ENCODE results near the gene PPP1R10. TPM values are rescaled to one million over a fixed set of nuclear protein-coding genes. Genes with fewer than 3 reads are reported as not detected.

Gene PPP1R10
- polyA plus RNA-seq, 4 donors = 38.1 to 65.7 (median 57.1) TPM

GRCh38 chr6:30625511-30625910 lies 8.5 kb upstream of the PPP1R10 start:
- no peak for DNase-seq (ENCODE audit: low read depth in 4 of 4, low spot score in 3 of 4)

- DNase-seq (ENCODE audit: low read depth in 4 of 4, low spot score in 3 of 4) = no peak
Measured at GRCh38 chr6:30619561-30619960, 2.5 kb upstream of the PPP1R10 start.

GRCh38 chr6:30618270-30618797 lies 1.3 kb upstream of the PPP1R10 start:
- DNase-seq (ENCODE audit: low read depth in 4 of 4, low spot score in 3 of 4) = no peak

GRCh38 chr6:30617565-30618269 lies 674 bp upstream of the PPP1R10 start, which contains the start of gene MRPS18B:
TSS of gene MRPS18B (plus strand) at chr6:30617840. CDS start at chr6:30617866, 26 bp downstream.
- DNase-seq (ENCODE audit: low read depth in 4 of 4, low spot score in 3 of 4) = peak; percentile 97 to 99 (median 98)

GRCh38 chr6:30615958-30616810 lies 859 bp downstream of the PPP1R10 start:
- DNase-seq (ENCODE audit: low read depth in 4 of 4, low spot score in 3 of 4) = no peak

DNA sequence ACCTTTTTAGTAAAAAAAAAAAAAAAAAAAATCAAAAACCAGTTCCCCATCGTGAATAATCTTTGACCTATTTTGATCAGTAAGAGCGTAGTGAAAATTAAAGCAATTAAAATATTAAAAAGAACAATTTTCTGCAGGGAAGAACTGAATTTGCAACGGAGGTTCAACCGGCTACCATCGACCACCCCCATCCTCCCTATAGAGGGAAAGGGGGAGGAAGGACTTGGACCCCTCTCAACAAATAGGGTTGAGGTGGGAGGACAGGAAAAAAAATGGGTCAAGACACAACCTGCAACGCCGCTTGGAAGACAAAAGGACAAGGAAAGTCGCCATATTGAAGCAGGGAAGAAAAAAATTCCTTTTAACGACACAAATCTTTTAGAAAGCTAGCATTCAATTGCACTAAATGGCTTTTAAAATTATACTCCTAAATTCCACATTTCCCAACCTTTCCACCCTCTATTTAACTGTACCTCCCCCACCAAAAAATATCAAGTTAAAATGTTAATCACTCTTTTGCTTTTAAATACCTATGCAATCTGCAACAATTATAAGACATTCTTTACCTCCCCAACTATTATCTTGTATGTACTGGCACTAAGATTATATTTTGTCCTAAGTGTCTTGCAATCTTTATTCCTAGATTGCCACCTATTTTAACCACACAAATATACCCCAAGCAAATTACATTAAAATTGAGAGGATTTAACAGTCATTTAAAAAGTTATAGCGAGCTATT lies 1.7 kb downstream of the PPP1R10 start:
- DNase-seq (ENCODE audit: low read depth in 4 of 4, low spot score in 3 of 4) = no peak

GRCh38 chr6:30614843-30615218 lies 2.2 kb downstream of the PPP1R10 start:
- peak; percentile 93 to 97 (median 96) for DNase-seq (ENCODE audit: low read depth in 4 of 4, low spot score in 3 of 4)

DNA sequence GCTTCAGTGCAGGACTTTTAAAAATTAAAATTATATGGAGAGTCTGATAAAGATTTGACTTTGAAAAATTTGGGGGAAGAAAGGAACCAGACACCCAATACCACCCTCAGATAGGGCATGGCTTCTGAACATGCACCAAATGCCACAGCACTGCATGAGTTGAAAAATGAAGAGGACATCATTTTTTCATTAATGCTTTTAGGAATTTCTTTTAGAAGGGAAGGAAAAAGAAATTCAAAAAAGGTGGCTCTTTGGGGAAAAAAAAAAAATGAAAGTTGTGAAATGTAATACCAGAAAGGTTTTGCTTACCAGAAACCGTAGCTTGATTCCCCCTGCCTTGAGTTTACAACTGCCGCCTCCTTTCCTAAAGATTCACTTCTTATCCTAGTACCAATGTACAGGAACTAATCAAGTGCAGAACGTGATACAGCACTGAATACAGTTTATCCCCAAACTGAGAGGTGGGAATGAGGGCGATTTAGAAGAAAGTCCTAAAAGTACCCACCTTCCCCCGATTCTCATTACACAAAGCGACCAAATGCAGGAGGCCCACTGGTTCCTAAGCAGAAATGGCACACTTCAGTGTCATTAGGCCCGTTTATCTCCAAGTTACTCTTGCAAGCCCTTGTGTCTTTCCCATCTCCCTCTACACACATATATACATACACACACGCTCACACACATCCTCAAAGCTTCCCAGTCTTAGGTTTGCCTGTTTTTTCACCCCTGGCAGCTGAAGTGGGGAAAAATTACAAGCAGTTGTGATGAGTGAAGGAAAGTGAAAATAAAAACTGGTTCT lies 2.8 kb downstream of the PPP1R10 start:
- DNase-seq (ENCODE audit: low read depth in 4 of 4, low spot score in 3 of 4) = no peak

DNA sequence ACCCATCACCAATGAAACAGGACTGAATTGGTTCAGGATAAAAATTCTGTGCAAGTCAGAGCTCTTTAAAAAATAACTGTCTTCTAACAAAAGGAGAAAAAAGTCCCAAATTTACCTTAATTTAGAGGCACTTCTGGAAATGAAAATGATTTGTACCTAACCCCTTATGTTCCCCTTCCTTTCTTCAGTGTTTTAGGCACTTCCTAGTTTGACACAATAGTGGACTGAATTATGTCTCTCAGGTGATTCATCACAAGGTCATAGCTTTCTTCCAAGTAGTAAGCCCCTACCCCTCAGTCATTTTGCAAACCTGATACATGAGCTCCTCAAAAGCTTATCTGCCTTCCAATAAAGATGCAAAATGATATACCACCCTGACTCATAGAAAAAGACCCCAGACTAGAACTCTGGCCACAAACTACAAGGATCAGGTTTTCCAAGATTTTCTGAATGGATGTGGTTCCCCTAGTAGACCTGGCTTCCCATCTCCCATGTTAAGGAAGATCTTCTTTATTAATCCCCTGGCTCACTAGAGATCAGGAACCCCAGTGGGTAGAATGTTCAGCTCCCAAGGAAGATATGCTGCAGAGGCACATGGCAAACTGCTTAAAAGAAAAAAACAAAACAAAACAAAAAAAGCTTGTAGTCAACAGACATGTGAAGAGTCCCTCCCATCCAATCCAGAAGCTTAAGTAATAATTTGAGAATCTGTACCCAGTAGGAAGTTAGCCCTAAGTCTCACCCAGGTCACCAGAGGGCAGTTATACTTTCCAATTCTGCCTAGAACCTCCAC lies 3.6 kb downstream of the PPP1R10 start:
- DNase-seq (ENCODE audit: low read depth in 4 of 4, low spot score in 3 of 4) = no peak

DNA sequence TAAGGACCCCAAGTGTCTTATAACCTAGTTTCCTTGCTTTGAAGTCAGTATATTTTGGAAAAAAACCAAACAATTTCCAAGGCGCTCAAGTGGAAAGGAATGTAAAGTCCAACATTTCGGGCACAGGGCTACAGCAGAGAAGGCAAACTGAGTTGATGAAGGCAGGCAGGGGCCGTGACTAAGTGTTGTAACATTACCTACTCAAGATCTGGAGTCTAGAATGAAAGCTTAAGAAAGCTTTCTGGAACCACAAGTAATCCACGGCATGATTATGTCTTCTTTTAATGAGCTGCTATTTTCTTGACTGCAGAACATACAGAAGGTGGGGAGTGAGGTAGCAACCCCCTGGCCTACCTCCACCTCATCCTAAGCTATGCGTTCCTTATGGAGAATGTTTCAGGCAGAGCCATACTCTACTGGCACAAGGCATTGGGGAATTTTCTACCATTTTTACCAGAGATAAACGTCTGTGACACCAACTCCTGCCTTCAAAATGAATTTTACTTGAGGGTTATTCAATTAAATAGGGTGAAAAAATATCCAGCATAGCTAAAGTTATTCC lies 4.3 kb downstream of the PPP1R10 start:
- DNase-seq (ENCODE audit: low read depth in 4 of 4, low spot score in 3 of 4) = no peak

DNA sequence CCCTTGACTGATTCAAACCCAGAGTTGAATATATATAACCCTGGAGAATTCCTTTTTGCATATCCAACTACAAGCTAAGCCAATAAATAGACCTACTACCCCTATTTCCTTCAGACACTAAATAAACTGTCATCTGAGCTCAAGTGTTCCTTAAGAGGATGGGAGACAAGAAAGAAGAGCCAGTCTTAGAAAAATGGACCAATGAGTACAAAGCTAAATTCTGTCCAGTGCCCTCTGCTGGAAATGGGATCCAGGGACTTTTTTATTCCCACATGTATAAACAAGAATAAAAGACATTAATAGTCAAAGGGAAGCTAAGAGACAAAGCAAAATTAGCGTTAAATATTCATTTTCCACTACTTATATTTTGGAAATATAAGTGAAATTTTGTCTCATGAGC lies 4.8 kb downstream of the PPP1R10 start:
- no peak for DNase-seq (ENCODE audit: low read depth in 4 of 4, low spot score in 3 of 4)

- DNase-seq (ENCODE audit: low read depth in 4 of 4, low spot score in 3 of 4) = no peak
Measured at GRCh38 chr6:30611856-30612194, 5.2 kb downstream of the PPP1R10 start.

DNA sequence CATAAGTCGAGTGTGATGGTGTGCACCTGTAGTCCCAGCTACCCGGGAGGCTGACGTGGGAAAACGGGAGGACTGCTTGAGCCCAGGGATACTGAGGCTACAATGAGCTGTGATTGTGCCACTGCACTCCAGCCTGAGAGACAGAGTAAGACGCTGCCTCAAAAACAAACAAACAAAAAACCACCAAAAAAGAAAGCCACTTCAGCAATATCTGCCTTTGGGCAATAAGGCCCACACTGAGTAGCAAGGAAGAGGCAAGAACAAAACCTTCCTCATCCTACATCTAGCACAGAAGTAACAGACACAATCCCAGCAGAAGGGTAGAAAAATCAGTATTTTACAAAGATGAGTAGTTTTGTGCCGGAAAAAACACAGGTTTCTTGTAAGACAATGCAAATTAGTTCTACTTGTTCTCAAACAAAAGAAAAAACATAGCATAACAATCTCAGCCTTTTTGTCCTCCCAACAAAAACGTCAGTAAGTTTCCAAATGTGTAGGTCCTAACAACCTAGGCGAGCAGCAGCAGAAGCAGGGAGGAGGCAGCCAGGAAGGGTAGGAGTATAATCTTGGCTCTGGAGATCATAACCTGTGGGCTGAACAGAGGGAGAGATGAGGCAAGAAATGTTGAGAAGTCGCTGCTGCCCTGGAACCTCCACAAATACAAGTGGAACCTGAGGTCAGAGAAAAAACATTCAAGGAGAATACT lies 5.7 kb downstream of the PPP1R10 start:
- no peak for DNase-seq (ENCODE audit: low read depth in 4 of 4, low spot score in 3 of 4)

GRCh38 chr6:30610065-30610464 lies 7.0 kb downstream of the PPP1R10 start:
- DNase-seq (ENCODE audit: low read depth in 4 of 4, low spot score in 3 of 4) = no peak

- no peak for DNase-seq (ENCODE audit: low read depth in 4 of 4, low spot score in 3 of 4)
Measured at GRCh38 chr6:30603961-30604360, 13.1 kb downstream of the PPP1R10 start.

DNA sequence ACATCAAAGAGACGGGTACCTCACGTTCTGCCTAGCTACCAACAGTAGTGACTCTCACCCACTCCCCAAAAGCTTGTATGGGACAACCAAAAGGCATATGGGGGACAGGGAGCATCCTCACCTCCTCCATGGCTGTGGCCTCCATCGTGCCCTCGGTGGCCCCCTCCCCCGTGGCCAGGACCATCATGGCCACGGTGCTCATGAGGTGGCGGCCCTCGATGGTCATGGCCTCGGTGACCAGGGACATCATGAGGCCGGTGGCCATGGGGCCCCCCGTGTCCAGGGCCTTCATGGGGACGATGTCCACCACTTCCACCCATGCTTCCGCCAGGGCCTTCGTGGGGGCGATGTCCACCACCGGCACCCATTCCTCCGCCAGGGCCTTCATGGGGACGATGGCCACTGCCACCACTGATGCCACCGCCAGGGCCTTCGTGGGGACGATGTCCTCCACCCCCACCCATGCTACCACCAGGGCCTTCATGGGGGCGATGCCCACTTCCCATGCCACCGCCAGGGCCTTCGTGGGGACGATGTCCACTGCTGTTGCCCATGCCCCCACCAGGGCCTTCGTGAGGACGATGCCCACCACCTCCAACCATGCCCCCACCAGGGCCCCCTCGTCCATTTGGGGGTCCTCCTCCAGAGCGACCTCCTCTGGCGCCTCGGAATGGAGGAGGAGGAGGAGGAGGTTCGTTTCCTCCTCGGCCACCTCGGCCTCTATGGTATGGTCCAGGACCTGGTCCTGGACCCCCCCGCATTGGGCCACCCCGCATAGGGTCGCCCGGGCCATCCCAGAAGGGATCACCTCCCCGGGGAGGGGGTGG lies 15.0 kb downstream of the PPP1R10 start:
- DNase-seq (ENCODE audit: low read depth in 4 of 4, low spot score in 3 of 4) = no peak

GRCh38 chr6:30601436-30601814 lies 15.6 kb downstream of the PPP1R10 start:
- DNase-seq (ENCODE audit: low read depth in 4 of 4, low spot score in 3 of 4) = no peak

All from left renal pelvis (tissue), 4 donors.